BLaER1 treated with 17β-estradiol and CSF1 and Interleukin-3, amounts not matched to agents 10 nM and 100 nM (cell line): Measurements from ENCODE around the gene SEMA3B.

Experiments
- H3K27ac ChIP-seq, 11 experiments: shearing (Covaris generic); formaldehyde crosslinking; 2 replicates each; pipeline ENCODE4 v1.8.1; 2022
- H3K27me3 ChIP-seq, 11 experiments: shearing (Covaris generic); formaldehyde crosslinking; 2 replicates each; pipeline ENCODE4 v1.8.1; 2022
- H3K36me3 ChIP-seq, 11 experiments: shearing (Covaris generic); formaldehyde crosslinking; 2 replicates each; pipeline ENCODE4 v1.8.1; 2022
- H3K4me1 ChIP-seq, 10 experiments: shearing (Covaris generic); formaldehyde crosslinking; 2 replicates each; pipeline ENCODE4 v1.8.1; 2022
- H3K4me2 ChIP-seq, 11 experiments: shearing (Covaris generic); formaldehyde crosslinking; 2 replicates each; pipeline ENCODE4 v1.8.1; 2022
- H3K4me3 ChIP-seq, 10 experiments: shearing (Covaris generic); formaldehyde crosslinking; 2 replicates each; pipeline ENCODE4 v1.8.1; 2022
- H3K9ac ChIP-seq, 11 experiments: shearing (Covaris generic); formaldehyde crosslinking; 2 replicates each; pipeline ENCODE4 v1.8.1; 2022
- H3K9me3 ChIP-seq, 11 experiments: shearing (Covaris generic); formaldehyde crosslinking; replicated peaks in 1 of 11; 2 replicates each; pipeline ENCODE4 v1.8.1; 2022
- H4K20me1 ChIP-seq, 11 experiments: shearing (Covaris generic); formaldehyde crosslinking; 2 replicates each; pipeline ENCODE4 v1.8.1; 2022
- Cebpa-rat ChIP-seq, 11 experiments: shearing (Covaris generic); IDR thresholded peaks; 2 replicates each; pipeline ENCODE4 v1.8.1; 2022

Gene SEMA3B

DNA sequence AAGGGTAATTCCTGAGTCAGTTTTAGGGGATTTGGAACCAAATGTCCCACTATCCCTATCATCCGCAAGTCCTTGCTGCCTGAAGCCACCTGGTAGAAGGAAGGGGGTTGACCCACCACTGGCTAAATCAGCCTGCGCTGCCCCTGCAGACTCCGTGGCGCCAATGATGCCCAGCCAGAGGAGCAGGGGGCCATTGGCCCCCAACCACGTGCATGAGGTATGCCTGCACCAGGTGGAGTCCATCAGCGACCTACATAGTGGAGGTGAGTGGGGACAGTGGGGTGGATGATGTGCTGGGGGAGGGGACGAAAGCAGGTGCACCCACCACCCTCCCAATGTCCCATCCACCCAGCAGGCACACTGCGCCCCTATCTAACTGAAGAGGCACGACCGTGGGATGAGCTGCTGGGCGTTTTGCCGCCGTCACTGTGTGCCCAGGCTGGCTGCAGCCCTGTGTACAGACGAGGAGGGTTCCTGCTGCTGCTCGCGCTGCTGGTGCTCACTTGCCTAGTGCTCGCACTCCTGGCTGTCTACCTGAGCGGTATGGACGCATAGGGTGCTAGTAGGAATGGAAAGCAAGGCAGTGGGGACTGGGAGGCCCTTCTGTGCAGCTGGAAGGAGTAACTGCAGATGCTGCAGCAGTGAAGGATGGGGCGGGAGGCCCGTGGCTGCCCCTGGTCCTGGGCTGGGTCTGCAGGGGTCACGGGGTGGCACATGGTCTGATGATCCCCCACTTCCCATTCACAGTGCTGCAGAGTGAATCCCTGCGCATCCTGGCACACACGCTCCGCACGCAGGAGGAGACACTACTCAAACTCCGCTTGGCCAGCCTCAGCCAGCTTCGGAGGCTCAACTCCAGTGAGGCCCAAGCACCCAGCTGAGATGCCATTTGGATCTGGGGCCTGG, 17.6 kb downstream of the SEMA3B start:
- H3K4me3 ChIP-seq, result no peak overlapping the region
- peaks cover 0 to 62% (median 27%) of the 10 kb centered on the region in 11 experiments; a peak in 14 of 22 replicates for H4K20me1 ChIP-seq
- no peak overlapping the region for H3K4me2 ChIP-seq
- no peak overlapping the region for H3K9ac ChIP-seq
- H3K9me3 ChIP-seq, result no peaks in the 10 kb centered on the region
- H3K36me3 ChIP-seq, result peaks cover 45 to 61% (median 56%) of the 10 kb centered on the region in 11 experiments
- peaks cover 10 to 15% (median 13%) of the 10 kb centered on the region in 10 experiments for H3K4me1 ChIP-seq
- H3K27ac ChIP-seq, result no peak overlapping the region
- no peaks in the 10 kb centered on the region for H3K27me3 ChIP-seq
- no peak for TF ChIP-seq Cebpa-rat (IDR thresholded peaks at IDR 0.05)

DNA sequence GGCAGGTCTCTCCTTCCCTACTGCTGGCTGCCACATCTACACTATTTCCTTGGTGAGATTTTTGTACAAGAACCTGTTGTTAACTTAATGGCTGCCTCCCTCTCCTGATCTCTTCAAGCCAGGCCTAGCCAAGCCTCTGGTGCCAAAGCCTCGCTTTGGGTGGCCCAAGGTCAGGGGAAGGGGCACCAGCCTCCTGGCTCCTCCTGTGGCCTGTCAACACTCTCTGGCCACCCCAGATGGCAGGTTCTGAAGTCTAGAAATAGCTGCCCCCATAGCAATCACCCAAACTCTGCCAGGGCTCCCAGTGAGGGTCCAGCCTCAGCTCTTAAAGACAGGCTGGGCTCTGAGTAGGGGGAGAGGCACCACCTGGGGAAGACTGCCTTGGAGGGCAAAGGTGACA, 18.3 kb downstream of the SEMA3B start:
- peaks cover 0 to 62% (median 27%) of the 10 kb centered on the region in 11 experiments; a peak in 14 of 22 replicates for H4K20me1 ChIP-seq
- H3K4me1 ChIP-seq, result peaks cover 10 to 15% (median 13%) of the 10 kb centered on the region in 10 experiments
- TF ChIP-seq Cebpa-rat (IDR thresholded peaks at IDR 0.05), result no peak
- H3K4me3 ChIP-seq, result no peak overlapping the region
- no peak overlapping the region for H3K4me2 ChIP-seq
- no peak overlapping the region for H3K27ac ChIP-seq
- H3K9ac ChIP-seq, result 0 out of 22 replicates have a peak overlapping the region, but pooled peaks of 1 of the 11 experiments have one; percentile 27
- H3K27me3 ChIP-seq, result no peaks in the 10 kb centered on the region
- no peaks in the 10 kb centered on the region for H3K9me3 ChIP-seq
- peaks cover 45 to 61% (median 56%) of the 10 kb centered on the region in 11 experiments for H3K36me3 ChIP-seq

GRCh38 chr3:50288387-50289007, 19.6 kb downstream of the SEMA3B start:
- no peak for TF ChIP-seq Cebpa-rat (IDR thresholded peaks at IDR 0.05)
- Histone ChIP-seq H3K36me3 (peaks cover 45 to 61% (median 56%) of the 10 kb centered on the region in 11 experiments), H3K27ac (no peak overlapping the region)

DNA sequence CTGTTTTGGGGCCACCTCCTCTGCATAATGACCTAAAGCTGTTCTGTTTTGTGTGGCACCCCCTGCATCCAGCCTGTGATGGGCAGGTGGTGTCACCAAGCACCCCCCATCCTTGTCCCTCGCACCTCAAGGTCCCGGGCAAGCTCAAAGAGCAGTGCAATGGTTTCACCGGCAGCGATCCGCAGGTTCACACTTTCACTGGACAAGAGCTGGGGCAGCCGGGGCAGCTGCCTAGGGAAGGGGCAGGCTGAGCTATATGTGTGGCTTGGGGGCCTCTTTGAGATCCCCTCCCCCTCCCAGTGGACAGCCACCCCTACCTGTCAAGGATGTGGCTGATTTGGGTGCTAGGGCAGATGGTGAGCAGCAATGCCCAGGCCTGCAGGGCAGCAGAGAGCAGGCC, 20.2 kb downstream of the SEMA3B start:
- Histone ChIP-seq H3K27me3 (no peaks in the 10 kb centered on the region), H3K9ac (no peak overlapping the region), H3K27ac (no peak overlapping the region), H3K4me3 (no peak overlapping the region; a peak in 1 of 20 replicates), H3K4me2 (no peak overlapping the region), H3K9me3 (no peaks in the 10 kb centered on the region), H3K4me1 (peaks cover 20 to 26% (median 23%) of the 10 kb centered on the region in 10 experiments), H3K36me3 (peaks cover 45 to 61% (median 56%) of the 10 kb centered on the region in 11 experiments), H4K20me1 (peaks cover 0 to 62% (median 27%) of the 10 kb centered on the region in 11 experiments; a peak in 14 of 22 replicates)
- no peak for TF ChIP-seq Cebpa-rat (IDR thresholded peaks at IDR 0.05)

More at GRCh38 chr3:50288387-50289007, 19.6 kb downstream of the SEMA3B start:
- Histone ChIP-seq H3K9ac (no peak overlapping the region), H3K9me3 (no peaks in the 10 kb centered on the region), H3K4me2 (no peak overlapping the region), H3K4me3 (no peak overlapping the region), H3K4me1 (peaks cover 20 to 26% (median 23%) of the 10 kb centered on the region in 10 experiments), H3K27me3 (no peaks in the 10 kb centered on the region), H4K20me1 (peaks cover 0 to 62% (median 27%) of the 10 kb centered on the region in 11 experiments; a peak in 14 of 22 replicates)

GRCh38 chr3:50290161-50290641, 21.3 kb downstream of the SEMA3B start:
- Histone ChIP-seq H3K9ac (peak overlapping the region; percentile 83 to 97 (median 87); a peak in 14 of 22 replicates), H3K4me3 (peak overlapping the region in 7 of 10 experiments; percentile 82 to 99 (median 84); a peak in 12 of 20 replicates), H3K4me2 (peak overlapping the region in 10 of 11 experiments; percentile 77 to 98 (median 92); a peak in 20 of 22 replicates)

GRCh38 chr3:50292159-50293078, 23.5 kb downstream of the SEMA3B start, which contains the start of gene IFRD2:
TSS of gene IFRD2 (minus strand) at chr3:50292429. CDS start at chr3:50292274, 155 bp downstream.
- Histone ChIP-seq H3K27me3 (no peaks in the 10 kb centered on the region), H3K4me1 (peaks cover 20 to 31% (median 26%) of the 10 kb centered on the region in 10 experiments), H4K20me1 (peaks cover 0 to 37% (median 22%) of the 10 kb centered on the region in 11 experiments; a peak in 14 of 22 replicates), H3K9ac (peak within 1 kb of the TSS; percentile 83 to 97 (median 87)), H3K4me3 (peak within 1 kb of the TSS; percentile 69 to 99 (median 84)), H3K27ac (peak within 1 kb of the TSS; percentile 73 to 95 (median 88)), H3K4me2 (peak within 1 kb of the TSS; percentile 87 to 98 (median 92)), H3K36me3 (peaks cover 31 to 44% (median 34%) of the 10 kb centered on the region in 11 experiments), H3K9me3 (no peaks in the 10 kb centered on the region)
- TF ChIP-seq Cebpa-rat (IDR thresholded peaks at IDR 0.05), result no peak

More at GRCh38 chr3:50290161-50290641, 21.3 kb downstream of the SEMA3B start:
- Histone ChIP-seq H3K4me1 (peaks cover 20 to 26% (median 23%) of the 10 kb centered on the region in 10 experiments), H3K36me3 (peaks cover 45 to 58% (median 56%) of the 10 kb centered on the region in 11 experiments), H3K9me3 (no peaks in the 10 kb centered on the region), H4K20me1 (peaks cover 0 to 57% (median 27%) of the 10 kb centered on the region in 11 experiments; a peak in 14 of 22 replicates), H3K27ac (no peak overlapping the region), H3K27me3 (no peaks in the 10 kb centered on the region)
- TF ChIP-seq Cebpa-rat (IDR thresholded peaks at IDR 0.05), result no peak

DNA sequence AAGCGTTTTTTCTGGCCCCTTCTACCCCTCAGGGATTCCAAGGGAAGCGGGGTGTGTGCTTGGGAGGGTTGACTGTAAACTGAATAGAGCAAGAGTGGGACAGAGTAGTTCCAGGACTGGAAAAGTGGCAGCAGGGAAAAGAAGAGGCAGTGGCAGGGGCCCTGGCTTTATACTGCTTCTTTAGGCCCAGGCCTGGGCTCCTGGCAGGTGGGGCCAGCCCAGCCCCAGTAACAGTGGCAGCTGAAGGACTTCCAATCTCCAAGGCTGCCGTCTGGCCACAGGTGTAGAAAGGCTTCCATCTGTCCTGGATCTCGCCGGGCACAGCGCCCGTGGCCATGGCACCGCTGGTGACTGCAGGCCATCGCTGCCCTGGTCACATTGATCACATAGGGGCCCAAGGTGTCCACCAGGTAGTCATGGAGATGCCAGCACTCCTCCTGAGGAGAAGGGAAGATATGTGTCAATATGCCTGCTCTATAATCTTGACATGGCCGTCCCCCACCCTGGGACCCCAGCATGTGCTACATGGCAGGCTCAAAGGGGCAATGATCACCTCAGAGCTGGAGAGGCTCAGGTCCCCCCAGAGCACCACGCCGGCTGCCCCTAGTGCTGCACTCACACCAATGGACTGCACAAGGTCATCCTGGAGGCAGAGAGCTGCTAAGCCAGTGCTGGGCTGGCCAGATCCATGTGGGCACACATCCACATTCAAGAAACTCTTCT, 24.3 kb downstream of the SEMA3B start:
- no peaks in the 10 kb centered on the region for H3K9me3 ChIP-seq
- peak overlapping the region; percentile 36 to 88 (median 75); a peak in 21 of 22 replicates for H3K27ac ChIP-seq
- peaks cover 0 to 36% (median 20%) of the 10 kb centered on the region in 11 experiments; a peak in 14 of 22 replicates for H4K20me1 ChIP-seq
- peaks cover 22 to 37% (median 26%) of the 10 kb centered on the region in 11 experiments for H3K36me3 ChIP-seq
- H3K4me3 ChIP-seq, result peak overlapping the region; percentile 69 to 99 (median 84); a peak in 12 of 20 replicates
- H3K9ac ChIP-seq, result peak overlapping the region; percentile 49 to 97 (median 86)
- no peak for TF ChIP-seq Cebpa-rat (IDR thresholded peaks at IDR 0.05)
- H3K4me2 ChIP-seq, result peak overlapping the region; percentile 69 to 96 (median 88)
- H3K27me3 ChIP-seq, result no peaks in the 10 kb centered on the region
- H3K4me1 ChIP-seq, result peaks cover 27 to 40% (median 34%) of the 10 kb centered on the region in 10 experiments
